Activated CD8-positive, alpha-beta memory T cell treated with anti-CD3 and anti-CD28 coated beads for 36 hours (primary cell): Measurements from ENCODE around the gene CCDC74A. TPM values are rescaled to one million over a fixed set of nuclear protein-coding genes. Genes with fewer than 3 reads are reported as not detected.
"Not testable (repeated sequence)": the region's sequence is repeated elsewhere in the genome, so short reads cannot be mapped to it uniquely, and the experiment has no call there.

Experiments
- CTCF ChIA-PET: fragments of 350-600 bp; sonication (Branson Sonifier 250); formaldehyde crosslinking; loops from one replicate; lab custom pipeline; 2021; ENCODE audit warnings: antibody characterized with exemption; lab: Charles Lee
- POLR2A ChIA-PET: fragments of 350-600 bp; sonication (Branson Sonifier 250); formaldehyde crosslinking; loops from one replicate; lab custom pipeline; 2021; ENCODE audit warnings: antibody characterized with exemption; lab: Charles Lee
- total RNA-seq, 2 experiments: library from RNA; stranded (reverse); gene quantifications; one replicate each; pipeline ENCODE4 v1.2.3, GENCODE V29; 2021

Gene CCDC74A
- total RNA-seq = 1 to 10 TPM; 5.2 to 5.7 TPM

DNA sequence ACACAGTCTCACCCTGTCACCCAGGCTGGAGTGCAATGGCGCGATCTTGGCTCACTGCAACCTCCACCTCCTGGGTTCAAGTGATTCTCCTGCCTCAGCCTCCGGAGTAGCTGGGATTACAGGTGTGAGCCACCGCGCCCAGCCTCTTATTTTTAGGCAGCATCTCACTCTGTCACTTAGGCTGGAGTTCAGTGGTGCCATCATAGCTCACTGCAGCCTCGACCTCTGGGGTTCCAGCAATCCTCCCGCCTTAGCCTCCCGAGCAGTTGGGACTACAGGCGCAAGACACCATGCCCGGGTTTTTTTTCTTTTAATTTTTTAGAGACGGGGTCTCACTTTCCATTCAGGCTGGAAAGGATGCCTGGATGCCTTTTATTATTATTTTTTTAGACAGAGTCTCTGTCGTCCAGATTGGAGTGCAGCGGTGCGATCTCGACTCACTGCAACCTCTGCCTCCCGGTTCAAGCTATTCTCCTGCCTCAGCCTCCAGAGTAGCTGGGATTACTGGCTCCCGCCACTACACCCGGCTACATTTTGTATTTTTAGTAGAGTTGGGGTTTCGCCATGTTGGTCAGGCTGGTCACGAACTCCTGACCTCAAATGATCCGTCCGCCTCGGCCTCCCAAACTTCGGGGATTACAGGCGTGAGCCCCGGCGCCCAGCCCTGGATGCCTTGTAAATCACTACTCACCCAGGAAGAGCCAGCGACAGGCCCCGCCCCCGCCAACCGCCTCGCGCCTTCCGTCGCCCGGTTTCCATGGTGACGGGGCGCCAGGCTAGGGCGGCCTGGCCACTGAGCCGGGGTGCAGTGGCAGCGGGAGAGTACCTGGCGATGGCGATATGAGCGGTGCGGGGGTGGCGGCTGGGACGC lies at the start of gene CCDC74A:
Gene CCDC74A, plus strand, starts transcription at position 758 of the 871 bp plus-strand sequence. Its CDS starts 83 bp downstream, at position 841.
- POLR2A ChIA-PET = interaction anchor here (0.6 to 0.7 kb wide), 2 partner anchors 44 to 434 kb away, joined by 3 to 4 read pairs; no protein-coding TSS in a partner anchor
- CTCF ChIA-PET = interaction anchor here (1.5 kb wide), 1 partner anchor 38 kb away, joined by 3 read pairs; no protein-coding TSS in a partner anchor

DNA sequence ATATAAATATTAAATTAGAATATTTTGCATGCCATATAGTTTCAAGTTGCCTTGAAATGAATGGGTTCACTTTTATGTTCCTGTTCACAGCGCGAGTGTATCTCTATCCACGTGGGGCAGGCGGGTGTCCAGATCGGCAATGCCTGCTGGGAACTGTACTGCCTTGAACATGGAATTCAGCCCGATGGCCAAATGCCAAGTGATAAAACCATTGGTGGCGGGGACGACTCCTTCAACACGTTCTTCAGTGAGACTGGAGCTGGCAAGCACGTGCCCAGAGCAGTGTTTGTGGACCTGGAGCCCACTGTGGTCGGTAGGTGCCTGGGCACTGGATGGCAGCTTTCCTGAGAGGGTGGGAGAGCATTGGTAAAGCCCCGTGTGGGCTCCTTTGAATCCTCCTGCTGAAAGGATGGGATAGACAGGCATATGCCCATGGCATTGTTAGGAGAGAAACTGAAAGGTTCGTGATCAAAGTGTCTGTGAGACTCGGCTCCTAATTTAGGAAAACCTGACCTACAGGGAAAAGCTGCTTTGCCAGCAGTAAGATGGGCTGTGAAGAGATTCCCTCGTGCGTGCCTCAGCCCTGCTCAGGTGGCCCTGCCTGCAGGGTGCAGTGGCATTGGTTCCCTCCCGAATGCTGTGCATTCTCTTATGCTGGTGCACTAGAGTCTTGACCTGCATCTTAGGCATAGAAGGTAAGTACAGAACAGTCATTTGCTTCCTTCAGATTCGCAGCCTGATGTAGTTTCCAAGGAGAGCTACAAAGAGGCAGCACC lies 49.4 kb upstream of the CCDC74A start:
- CTCF ChIA-PET, POLR2A ChIA-PET: not testable (repeated sequence)

- CTCF ChIA-PET, POLR2A ChIA-PET: not testable (repeated sequence)
These were observed 48.7 kb upstream of the CCDC74A start for GRCh38 chr2:131478850-131479461.

- POLR2A ChIA-PET = not testable (repeated sequence)
- CTCF ChIA-PET = interaction anchor here (0.9 kb wide), 1 partner anchor 21 kb away, joined by 3 read pairs; no protein-coding TSS in a partner anchor
These were observed 47.3 kb upstream of the CCDC74A start for GRCh38 chr2:131480351-131480750.

GRCh38 chr2:131482506-131483155 lies 45.1 kb upstream of the CCDC74A start:
- CTCF ChIA-PET, POLR2A ChIA-PET: not testable (repeated sequence)

GRCh38 chr2:131483981-131484820 lies 43.5 kb upstream of the CCDC74A start:
- POLR2A ChIA-PET, CTCF ChIA-PET: not testable (repeated sequence)

GRCh38 chr2:131484906-131485460 lies 42.7 kb upstream of the CCDC74A start:
- POLR2A ChIA-PET, CTCF ChIA-PET: not testable (repeated sequence)

- CTCF ChIA-PET, POLR2A ChIA-PET: not testable (repeated sequence)
These were observed 41.3 kb upstream of the CCDC74A start for GRCh38 chr2:131486201-131486902.

GRCh38 chr2:131488306-131489205 lies 39.1 kb upstream of the CCDC74A start:
- POLR2A ChIA-PET = interaction anchor here (0.7 to 1.2 kb wide), 3 partner anchors 1302 to 1307 kb away, joined by 3 to 9 read pairs (median 5); partner anchors contain the start of gene MZT2B
- CTCF ChIA-PET = interaction anchor here (1.1 kb wide), 1 partner anchor 38 kb away, joined by 3 read pairs; the partner anchor contains the start of gene CCDC74A

GRCh38 chr2:131490616-131491468 lies 36.8 kb upstream of the CCDC74A start:
- CTCF ChIA-PET = interaction anchor here (1.6 kb wide), 1 partner anchor 183 kb away, joined by 3 read pairs; no protein-coding TSS in a partner anchor
- POLR2A ChIA-PET = not testable (repeated sequence)

DNA sequence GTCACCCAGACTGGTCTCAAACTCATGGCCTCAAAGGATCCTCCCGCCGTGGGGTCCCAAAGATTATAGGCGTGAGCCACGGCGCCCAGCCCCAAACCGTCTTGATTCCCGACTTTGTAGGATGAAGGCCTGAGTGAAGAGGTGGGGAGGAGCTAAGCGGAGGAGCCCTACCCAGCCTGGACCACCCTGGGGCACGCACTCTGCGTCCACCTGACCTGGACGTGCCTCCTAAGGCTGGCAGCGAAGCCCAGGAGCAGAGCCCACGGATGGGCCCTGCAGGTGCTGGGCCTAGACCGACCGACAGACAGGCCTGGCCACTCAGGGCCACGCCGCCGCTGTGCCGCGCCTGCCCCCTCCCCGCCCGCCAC lies 36.2 kb upstream of the CCDC74A start:
- POLR2A ChIA-PET = not testable (repeated sequence)
- CTCF ChIA-PET = interaction anchor here (1.6 to 1.8 kb wide), 2 partner anchors 65 to 182 kb away, joined by 3 to 11 read pairs; no protein-coding TSS in a partner anchor

DNA sequence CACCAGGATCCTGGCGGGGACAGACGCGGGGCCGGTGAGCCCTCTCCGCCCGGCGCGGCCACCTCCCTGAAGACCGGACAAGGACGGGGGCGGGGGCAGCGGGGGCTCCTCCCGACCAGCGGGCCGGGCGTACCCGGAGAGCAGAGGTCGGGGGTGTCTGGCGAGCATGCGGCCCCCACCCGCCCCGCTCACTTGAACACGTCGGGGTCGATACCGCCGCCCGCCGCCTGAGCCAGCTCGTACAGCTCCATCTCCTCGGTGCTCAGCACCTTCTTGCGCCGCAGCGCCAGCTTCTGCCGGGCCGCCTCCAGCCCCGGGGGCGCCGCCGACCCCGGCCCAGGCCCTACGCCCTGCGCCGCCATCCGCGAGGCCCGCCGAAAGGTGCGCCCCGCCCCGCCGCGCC lies 35.7 kb upstream of the CCDC74A start, which contains the start of gene MZT2A:
Gene MZT2A, minus strand, starts transcription at position 383 of the 403 bp plus-strand sequence. Its CDS starts 21 bp downstream, at position 362.
- CTCF ChIA-PET = interaction anchor here (0.5 to 1.8 kb wide), 8 partner anchors 11 to 338 kb away, joined by 3 to 11 read pairs (median 4); no protein-coding TSS in a partner anchor
- POLR2A ChIA-PET = interaction anchor here (0.6 to 1.5 kb wide), 3 partner anchors 108 to 338 kb away, joined by 3 to 4 read pairs (median 3); no protein-coding TSS in a partner anchor

GRCh38 chr2:131492418-131493198 lies 35.1 kb upstream of the CCDC74A start:
- ChIA-PET POLR2A (interaction anchor here (0.6 to 1.5 kb wide), 4 partner anchors 36 to 339 kb away, joined by 3 to 4 read pairs (median 3); no protein-coding TSS in a partner anchor), CTCF (interaction anchor here (0.5 to 1.8 kb wide), 9 partner anchors 10 to 338 kb away, joined by 3 to 11 read pairs (median 3); no protein-coding TSS in a partner anchor)
